Neural cell (in vitro differentiated cells): ENCODE data around the gene ALG3. TPM values are rescaled to one million over a fixed set of nuclear protein-coding genes. Genes with fewer than 3 reads are reported as not detected.

ENCODE experiments used
- H2AFZ ChIP-seq: fragments of 200-600, 300-800 bp; sonication (generic), shearing (Covaris generic); 2 replicates; pipeline ENCODE4 v1.6.0; 2014; ENCODE audit warnings: low read depth, mild to moderate bottlenecking, antibody characterized with exemption, low read length, moderate library complexity
- H3F3A ChIP-seq: fragments of 200-600 bp; shearing (Covaris generic); 2 replicates; pipeline ENCODE4 v1.6.1; 2016; ENCODE audit warnings: mild to moderate bottlenecking, moderate library complexity, mixed read lengths, antibody characterized with exemption, low read length; ENCODE audit not compliant: insufficient read depth, poor library complexity, severe bottlenecking
- H3K27ac ChIP-seq: fragments of 200-600, 300-800 bp; sonication (generic), shearing (Covaris generic); 2 replicates; pipeline ENCODE4 v1.5.1; 2014; ENCODE audit warnings: mild to moderate bottlenecking, low read length, moderate library complexity
- H3K27me3 ChIP-seq: fragments of 300-800, 200-600 bp; sonication (generic), shearing (Covaris generic); 2 replicates; pipeline ENCODE4 v1.6.0; 2014; ENCODE audit warnings: mild to moderate bottlenecking, low read depth, low read length, moderate library complexity; ENCODE audit not compliant: insufficient read depth
- H3K36me3 ChIP-seq: fragments of 300-800, 200-600 bp; sonication (generic), shearing (Covaris generic); 2 replicates; pipeline ENCODE4 v1.5.1; 2014; ENCODE audit warnings: mild to moderate bottlenecking, antibody characterized with exemption, low read length, moderate library complexity; ENCODE audit not compliant: insufficient read depth
- H3K4me2 ChIP-seq: fragments of 300-800, 200-600 bp; sonication (generic), shearing (Covaris generic); 2 replicates; pipeline ENCODE4 v1.6.0; 2014; ENCODE audit warnings: mild to moderate bottlenecking, low read length
- H3K4me3 ChIP-seq: fragments of 300-800, 200-600 bp; sonication (generic), shearing (Covaris generic); 2 replicates; pipeline ENCODE4 v1.5.1; 2014; ENCODE audit warnings: mild to moderate bottlenecking, low read length, moderate library complexity
- H3K79me2 ChIP-seq: fragments of 200-600 bp; shearing (Covaris generic); replicated peaks from 2 replicates; pipeline ENCODE4 v1.6.0; 2014; ENCODE audit warnings: mild to moderate bottlenecking, low read length, moderate library complexity; ENCODE audit not compliant: insufficient read depth
- H3K9ac ChIP-seq: fragments of 300-800, 200-600 bp; sonication (generic), shearing (Covaris generic); 2 replicates; pipeline ENCODE4 v1.6.1; 2016; ENCODE audit warnings: mild to moderate bottlenecking, low read length, mixed read lengths
- H3K9me2 ChIP-seq: fragments of 200-600 bp; shearing (Covaris generic); 2 replicates; pipeline ENCODE4 v1.6.1; 2016; ENCODE audit warnings: mild to moderate bottlenecking, low read length, mixed read lengths; ENCODE audit not compliant: insufficient read depth
- H3K9me3 ChIP-seq: fragments of 200-600, 300-800 bp; sonication (generic), shearing (Covaris generic); 2 replicates; pipeline ENCODE4 v1.6.1; 2016; ENCODE audit warnings: mild to moderate bottlenecking, mixed run types, low read length, moderate library complexity, mixed read lengths
- H4K20me1 ChIP-seq: fragments of 200-600 bp; shearing (Covaris generic); 2 replicates; pipeline ENCODE4 v1.6.1; 2016; ENCODE audit warnings: mild to moderate bottlenecking, mixed run types; ENCODE audit not compliant: insufficient read depth
- EP300 ChIP-seq: fragments of 450-650 bp; conservative IDR thresholded peaks from 2 replicates; pipeline ENCODE4 v1.6.1; 2014; ENCODE audit warnings: antibody characterized with exemption, mild to moderate bottlenecking, moderate library complexity; ENCODE audit not compliant: poor library complexity, severe bottlenecking
- EZH2 ChIP-seq: fragments of 200-600, 300-800 bp; shearing (Covaris generic), sonication (generic); IDR thresholded peaks from 2 replicates; pipeline ENCODE4 v1.6.1; 2014; ENCODE audit warnings: antibody characterized with exemption, low read length, borderline replicate concordance, mild to moderate bottlenecking; ENCODE audit not compliant: insufficient read depth, poor library complexity, severe bottlenecking
- MXI1 ChIP-seq: fragments of 450-650 bp; conservative IDR thresholded peaks from 2 replicates; pipeline ENCODE4 v1.6.1; 2014; ENCODE audit warnings: antibody characterized with exemption, mild to moderate bottlenecking; ENCODE audit not compliant: poor library complexity, severe bottlenecking
- POLR2AphosphoS5 ChIP-seq: IDR thresholded peaks from 2 replicates; pipeline ENCODE4 v1.6.1; 2012
- RAD21 ChIP-seq: fragments of 450-650 bp; conservative IDR thresholded peaks from 2 replicates; pipeline ENCODE4 v1.6.1; 2014; ENCODE audit warnings: antibody characterized with exemption, mild to moderate bottlenecking, moderate library complexity
- SMC3 ChIP-seq: fragments of 450-650 bp; conservative IDR thresholded peaks from 2 replicates; pipeline ENCODE4 v1.6.1; 2014; ENCODE audit warnings: antibody characterized with exemption, mild to moderate bottlenecking, moderate library complexity; ENCODE audit not compliant: poor library complexity
- TAF1 ChIP-seq: IDR thresholded peaks from 2 replicates; pipeline ENCODE4 v1.6.1; 2012; ENCODE audit warnings: low read depth
- polyA plus RNA-seq: library from polyadenylated mRNA; depleted of rRNA; stranded (reverse); fragments of >200 nt; gene quantifications from 2 replicates; pipeline ENCODE4 v1.2.3, GENCODE V29; 2014
- TF ChIP-seq, protein P1 (sequence below): IDR thresholded peaks from 2 replicates; pipeline ENCODE4 v1.6.1; 2012; ENCODE audit warnings: borderline replicate concordance
- TF ChIP-seq, protein P2 (sequence below): fragments of 450-650 bp; IDR thresholded peaks from 2 replicates; pipeline ENCODE4 v1.5.1; 2014; ENCODE audit warnings: antibody characterized with exemption, mild to moderate bottlenecking, moderate library complexity; ENCODE audit not compliant: poor library complexity, severe bottlenecking

Gene ALG3
- polyA plus RNA-seq, 1 donor from 2014 or later: 13.5 TPM

DNA sequence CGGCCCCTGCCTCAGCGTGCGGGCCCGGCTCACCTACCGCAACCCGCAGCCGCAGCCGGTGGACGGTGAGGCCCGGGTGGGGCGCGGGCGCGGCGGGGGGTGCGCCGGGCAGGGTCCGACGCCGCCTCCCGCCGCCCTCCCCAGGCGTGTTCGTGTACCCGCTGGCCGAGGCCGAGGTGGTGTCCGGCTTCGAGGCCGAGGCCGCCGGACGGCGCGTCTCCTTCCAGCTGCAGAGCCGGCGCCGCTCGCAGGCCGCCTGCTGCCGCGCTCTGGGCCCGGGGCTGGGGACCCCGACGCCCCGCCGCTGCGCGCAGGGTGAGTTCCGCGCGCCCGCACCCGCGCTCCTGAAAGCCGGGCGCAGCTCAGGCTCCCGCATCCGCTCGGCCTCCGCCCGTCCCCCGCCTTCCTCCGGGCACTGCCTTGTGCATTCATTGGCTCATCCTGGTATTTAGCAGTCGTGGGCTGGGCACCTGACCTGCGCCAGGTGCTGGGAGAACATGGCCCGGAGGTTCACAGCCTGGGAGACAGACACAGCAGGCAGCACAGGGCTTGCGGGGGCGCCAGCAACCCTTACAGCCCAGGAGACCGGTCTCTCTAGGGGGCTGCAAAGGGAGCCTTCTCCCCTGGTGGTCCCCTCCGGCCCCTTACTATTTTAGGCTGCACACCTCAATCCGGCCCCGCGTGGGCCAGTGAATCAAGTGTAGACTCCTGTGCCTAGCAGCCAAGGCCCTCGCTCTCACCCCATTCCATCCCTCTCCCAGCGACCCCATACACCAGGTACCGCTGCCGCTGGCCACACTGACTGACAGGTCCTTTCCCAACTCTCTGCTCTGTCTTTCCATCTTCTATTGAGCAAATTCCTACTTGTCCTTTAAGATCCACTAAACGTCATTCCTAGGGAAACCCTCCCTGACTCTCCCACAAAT is 17.9 kb downstream of the ALG3 start:
- no peaks in the 10 kb centered on the region for H3K79me2 ChIP-seq
- H3K36me3 ChIP-seq: no peaks in the 10 kb centered on the region
- TF ChIP-seq, protein P1, sequence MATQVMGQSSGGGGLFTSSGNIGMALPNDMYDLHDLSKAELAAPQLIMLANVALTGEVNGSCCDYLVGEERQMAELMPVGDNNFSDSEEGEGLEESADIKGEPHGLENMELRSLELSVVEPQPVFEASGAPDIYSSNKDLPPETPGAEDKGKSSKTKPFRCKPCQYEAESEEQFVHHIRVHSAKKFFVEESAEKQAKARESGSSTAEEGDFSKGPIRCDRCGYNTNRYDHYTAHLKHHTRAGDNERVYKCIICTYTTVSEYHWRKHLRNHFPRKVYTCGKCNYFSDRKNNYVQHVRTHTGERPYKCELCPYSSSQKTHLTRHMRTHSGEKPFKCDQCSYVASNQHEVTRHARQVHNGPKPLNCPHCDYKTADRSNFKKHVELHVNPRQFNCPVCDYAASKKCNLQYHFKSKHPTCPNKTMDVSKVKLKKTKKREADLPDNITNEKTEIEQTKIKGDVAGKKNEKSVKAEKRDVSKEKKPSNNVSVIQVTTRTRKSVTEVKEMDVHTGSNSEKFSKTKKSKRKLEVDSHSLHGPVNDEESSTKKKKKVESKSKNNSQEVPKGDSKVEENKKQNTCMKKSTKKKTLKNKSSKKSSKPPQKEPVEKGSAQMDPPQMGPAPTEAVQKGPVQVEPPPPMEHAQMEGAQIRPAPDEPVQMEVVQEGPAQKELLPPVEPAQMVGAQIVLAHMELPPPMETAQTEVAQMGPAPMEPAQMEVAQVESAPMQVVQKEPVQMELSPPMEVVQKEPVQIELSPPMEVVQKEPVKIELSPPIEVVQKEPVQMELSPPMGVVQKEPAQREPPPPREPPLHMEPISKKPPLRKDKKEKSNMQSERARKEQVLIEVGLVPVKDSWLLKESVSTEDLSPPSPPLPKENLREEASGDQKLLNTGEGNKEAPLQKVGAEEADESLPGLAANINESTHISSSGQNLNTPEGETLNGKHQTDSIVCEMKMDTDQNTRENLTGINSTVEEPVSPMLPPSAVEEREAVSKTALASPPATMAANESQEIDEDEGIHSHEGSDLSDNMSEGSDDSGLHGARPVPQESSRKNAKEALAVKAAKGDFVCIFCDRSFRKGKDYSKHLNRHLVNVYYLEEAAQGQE: no peak
- TF ChIP-seq SMC3 (no peak), EZH2 (no peak), TAF1 (no peak), MXI1 (no peak), POLR2AphosphoS5 (no peak), EP300 (no peak), RAD21 (no peak)
- TF ChIP-seq, protein P2, sequence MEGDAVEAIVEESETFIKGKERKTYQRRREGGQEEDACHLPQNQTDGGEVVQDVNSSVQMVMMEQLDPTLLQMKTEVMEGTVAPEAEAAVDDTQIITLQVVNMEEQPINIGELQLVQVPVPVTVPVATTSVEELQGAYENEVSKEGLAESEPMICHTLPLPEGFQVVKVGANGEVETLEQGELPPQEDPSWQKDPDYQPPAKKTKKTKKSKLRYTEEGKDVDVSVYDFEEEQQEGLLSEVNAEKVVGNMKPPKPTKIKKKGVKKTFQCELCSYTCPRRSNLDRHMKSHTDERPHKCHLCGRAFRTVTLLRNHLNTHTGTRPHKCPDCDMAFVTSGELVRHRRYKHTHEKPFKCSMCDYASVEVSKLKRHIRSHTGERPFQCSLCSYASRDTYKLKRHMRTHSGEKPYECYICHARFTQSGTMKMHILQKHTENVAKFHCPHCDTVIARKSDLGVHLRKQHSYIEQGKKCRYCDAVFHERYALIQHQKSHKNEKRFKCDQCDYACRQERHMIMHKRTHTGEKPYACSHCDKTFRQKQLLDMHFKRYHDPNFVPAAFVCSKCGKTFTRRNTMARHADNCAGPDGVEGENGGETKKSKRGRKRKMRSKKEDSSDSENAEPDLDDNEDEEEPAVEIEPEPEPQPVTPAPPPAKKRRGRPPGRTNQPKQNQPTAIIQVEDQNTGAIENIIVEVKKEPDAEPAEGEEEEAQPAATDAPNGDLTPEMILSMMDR: no peak
- H3K27me3 ChIP-seq: peaks cover 74% of the 10 kb centered on the region
- peak overlapping the region; percentile 76 for H3K4me3 ChIP-seq
- no peak overlapping the region for H2AFZ ChIP-seq
- no peaks in the 10 kb centered on the region for H3K9me2 ChIP-seq
- no peak overlapping the region for H3K27ac ChIP-seq
- H4K20me1 ChIP-seq: no peaks in the 10 kb centered on the region
- H3K9me3 ChIP-seq: no peaks in the 10 kb centered on the region
- H3K9ac ChIP-seq: no peak overlapping the region
- H3K4me2 ChIP-seq: no peak overlapping the region
- no peaks in the 10 kb centered on the region for H3F3A ChIP-seq

DNA sequence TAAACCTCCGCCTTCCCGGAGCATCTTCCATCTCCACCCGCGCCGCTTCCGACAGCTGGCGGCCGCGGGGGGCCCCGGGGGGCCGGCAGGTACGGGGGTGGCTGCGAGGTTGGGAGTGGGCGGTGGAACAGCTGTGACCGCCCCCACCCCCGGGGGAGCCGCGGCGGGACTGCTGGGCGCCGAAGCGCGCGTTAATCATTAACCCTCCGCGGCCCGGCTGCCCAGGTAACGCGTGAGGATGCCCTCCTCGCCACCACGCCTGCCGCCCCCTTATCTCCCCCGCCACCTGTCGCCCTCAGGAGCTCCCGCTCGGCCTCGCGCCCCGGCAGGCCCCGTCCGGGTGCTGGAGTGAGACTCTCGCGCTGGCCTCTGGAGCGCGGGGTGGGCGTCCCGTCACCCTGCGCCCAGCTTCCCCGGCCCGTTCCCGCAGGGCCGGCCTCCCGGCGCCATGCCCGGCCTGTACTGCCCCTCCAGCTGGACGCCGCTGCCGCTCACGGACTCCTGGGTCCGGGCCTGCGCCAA is 18.6 kb downstream of the ALG3 start:
- H3K4me2 ChIP-seq: peak overlapping the region; percentile 51
- no peaks in the 10 kb centered on the region for H3F3A ChIP-seq
- H3K9ac ChIP-seq: peak overlapping the region; percentile 44
- no peak overlapping the region for H3K27ac ChIP-seq
- H3K4me3 ChIP-seq: peak overlapping the region; percentile 76
- no peaks in the 10 kb centered on the region for H3K9me3 ChIP-seq
- no peaks in the 10 kb centered on the region for H3K9me2 ChIP-seq
- H4K20me1 ChIP-seq: no peaks in the 10 kb centered on the region
- H3K27me3 ChIP-seq: peaks cover 74% of the 10 kb centered on the region
- no peak overlapping the region for H2AFZ ChIP-seq
- no peaks in the 10 kb centered on the region for H3K79me2 ChIP-seq
- no peak for TF ChIP-seq TAF1
- no peak for TF ChIP-seq EP300
- TF ChIP-seq, protein P2: no peak
- TF ChIP-seq RAD21: no peak
- no peaks in the 10 kb centered on the region for H3K36me3 ChIP-seq
